HEK293 (cell line): ENCODE results near the gene PBX2.

ENCODE experiments used
- CTCF ChIA-PET: fragments of 350-600 bp; formaldehyde crosslinking; extraction: SDS; loops from one replicate; lab custom pipeline; 2021; ENCODE audit warnings: antibody characterized with exemption; lab: Yijun Ruan, JAX
- POLR2A ChIA-PET: fragments of 300-600 bp; formaldehyde crosslinking; extraction: SDS; loops from one replicate; lab custom pipeline; 2020; ENCODE audit warnings: antibody characterized with exemption, inconsistent platforms; lab: Yijun Ruan, JAX
- H3K27ac ChIP-seq: fragments of 200-500 bp; sonication (Bioruptor generic); 2 replicates; pipeline ENCODE4 v1.5.1; 2014; ENCODE audit warnings: low read depth, low read length, control low read depth, inconsistent platforms; ENCODE audit errors: extremely low read depth
- H3K36me3 ChIP-seq, 2 experiments: fragments of 200-500 bp in 1 of 2; sonication (Bioruptor generic) in 1 of 2; 1 replicate in 1 of 2; 2 replicates in 1 of 2; pipeline ENCODE4 v1.5.1; 2014 to 2017; ENCODE audit warnings: inconsistent platforms in 2 of 2, low read length in 2 of 2; ENCODE audit not compliant: control insufficient read depth in 2 of 2, insufficient read depth in 1 of 2
- H3K4me1 ChIP-seq: fragments of 200-500 bp; sonication (Bioruptor generic); 2 replicates; pipeline ENCODE4 v1.5.1; 2014; ENCODE audit warnings: mild to moderate bottlenecking, low read length, inconsistent platforms; ENCODE audit not compliant: control insufficient read depth, insufficient read depth
- H3K4me3 ChIP-seq: 2 replicates; pipeline ENCODE4 v1.5.1; 2011; ENCODE audit warnings: low read depth, mild to moderate bottlenecking, control low read depth, low read length, moderate library complexity
- H3K9me3 ChIP-seq: fragments of 200-500 bp; sonication (Bioruptor generic); 2 replicates; pipeline ENCODE4 v1.5.1; 2014; ENCODE audit warnings: low read depth, low read length, inconsistent platforms; ENCODE audit not compliant: control insufficient read depth, insufficient read depth
- KLF9 ChIP-seq: fragments of 450-650 bp; formaldehyde crosslinking; IDR thresholded peaks from 2 replicates; pipeline ENCODE4 v1.5.1; 2016; ENCODE audit warnings: missing biosample characterization, missing genetic modification characterization, low read depth
- REPIN1 ChIP-seq: fragments of 450-650 bp; formaldehyde crosslinking; IDR thresholded peaks from 2 replicates; pipeline ENCODE4 v1.5.1; 2017; ENCODE audit warnings: missing biosample characterization, missing genetic modification characterization, low read depth
- SCRT2 ChIP-seq: fragments of 450-650 bp; formaldehyde crosslinking; IDR thresholded peaks from 2 replicates; pipeline ENCODE4 v1.5.1; 2016; ENCODE audit warnings: missing biosample characterization, missing genetic modification characterization
- SP2 ChIP-seq: fragments of 450-650 bp; formaldehyde crosslinking; IDR thresholded peaks from 2 replicates; pipeline ENCODE4 v1.5.1; 2016; ENCODE audit warnings: missing biosample characterization, missing genetic modification characterization
- SP3 ChIP-seq: fragments of 450-650 bp; formaldehyde crosslinking; IDR thresholded peaks from 2 replicates; pipeline ENCODE4 v1.5.1; 2016; ENCODE audit warnings: missing biosample characterization, missing genetic modification characterization
- ZBTB6 ChIP-seq: fragments of 450-650 bp; formaldehyde crosslinking; IDR thresholded peaks from 2 replicates; pipeline ENCODE4 v1.5.1; 2017; ENCODE audit warnings: missing biosample characterization, missing genetic modification characterization
- ZNF148 ChIP-seq: fragments of 450-650 bp; formaldehyde crosslinking; IDR thresholded peaks from 2 replicates; pipeline ENCODE4 v1.5.0; 2017; ENCODE audit warnings: missing biosample characterization, missing genetic modification characterization, borderline replicate concordance
- ZNF169 ChIP-seq: fragments of 450-650 bp; formaldehyde crosslinking; IDR thresholded peaks from 2 replicates; pipeline ENCODE4 v1.5.1; 2016; ENCODE audit warnings: missing biosample characterization, missing genetic modification characterization
- ZNF214 ChIP-seq: fragments of 450-650 bp; formaldehyde crosslinking; IDR thresholded peaks from 2 replicates; pipeline ENCODE4 v1.5.1; 2017; ENCODE audit warnings: missing biosample characterization, mild to moderate bottlenecking, missing genetic modification characterization, borderline replicate concordance
- ZNF280D ChIP-seq: fragments of 450-650 bp; formaldehyde crosslinking; IDR thresholded peaks from 2 replicates; pipeline ENCODE4 v1.5.1; 2016; ENCODE audit warnings: missing biosample characterization, missing genetic modification characterization
- ZNF335 ChIP-seq: fragments of 450-650 bp; formaldehyde crosslinking; conservative IDR thresholded peaks from 2 replicates; pipeline ENCODE4 v1.5.1; 2016; ENCODE audit warnings: missing biosample characterization, missing genetic modification characterization
- ZNF423 ChIP-seq: fragments of 450-650 bp; formaldehyde crosslinking; IDR thresholded peaks from 2 replicates; pipeline ENCODE4 v1.5.1; 2016; ENCODE audit warnings: missing biosample characterization, missing genetic modification characterization
- ZNF521 ChIP-seq: fragments of 450-650 bp; formaldehyde crosslinking; IDR thresholded peaks from 2 replicates; pipeline ENCODE4 v1.5.1; 2017; ENCODE audit warnings: missing biosample characterization, mild to moderate bottlenecking, missing genetic modification characterization

Gene PBX2

GRCh38 chr6:32149932-32150870 is 39.8 kb downstream of the PBX2 start (continued):
- TF ChIP-seq ZNF148 = no peak

GRCh38 chr6:32149092-32149755 is 40.8 kb downstream of the PBX2 start:
- Histone ChIP-seq H3K4me1 (peaks cover 9% of the 10 kb centered on the region; the same call in 1 of the 2 replicates), H3K27ac (no peak overlapping the region), H3K4me3 (no peak overlapping the region), H3K9me3 (no peaks in the 10 kb centered on the region), H3K36me3 (no peaks in the 10 kb centered on the region)
- ChIA-PET CTCF (no interaction called here), POLR2A (no interaction called here)
- TF ChIP-seq ZNF280D = no peak
- peak; percentile 45; the same call in 1 of the 2 replicates for TF ChIP-seq SCRT2
- TF ChIP-seq REPIN1 (tag by site-specific recombination) = no peak
- TF ChIP-seq KLF9 (tag by site-specific recombination) = no peak
- no peak for TF ChIP-seq ZNF423
- no peak for TF ChIP-seq ZNF214 (tag by site-specific recombination)
- no peak for TF ChIP-seq ZNF335 (tag by site-specific recombination)

GRCh38 chr6:32148289-32149091 is 41.5 kb downstream of the PBX2 start:
- H3K4me1 ChIP-seq = peaks cover 9% of the 10 kb centered on the region; the same call in 1 of the 2 replicates
- TF ChIP-seq ZNF521 (tag by site-specific recombination) = no peak
- peak; percentile 29 for TF ChIP-seq SP2
- TF ChIP-seq ZNF169 = no peak
- TF ChIP-seq SP3 (tag by site-specific recombination) = peak; percentile 38; the same call in 1 of the 2 replicates
- no peak for TF ChIP-seq ZBTB6 (tag by site-specific recombination)
- no peaks in the 10 kb centered on the region for H3K36me3 ChIP-seq
- no peak overlapping the region for H3K4me3 ChIP-seq
- no peaks in the 10 kb centered on the region for H3K9me3 ChIP-seq
- no peak overlapping the region for H3K27ac ChIP-seq
- ChIA-PET CTCF (interaction anchor here (0.6 to 2.1 kb wide), 3 partner anchors 30 to 638 kb away, joined by 3 to 9 read pairs (median 3); no protein-coding TSS in a partner anchor), POLR2A (interaction anchor here (0.9 to 1.2 kb wide), 2 partner anchors 19 to 250 kb away, joined by 3 to 4 read pairs; partner anchors contain the start of gene FKBPL)
